ENCODE measurements around the gene CCNI2.
A peak's percentile ranks its signal among the peaks of the same experiment; 100 is the strongest.

GRCh38 chr5:132746954-132747615 lies at the start of gene CCNI2:
- TF ChIP-seq CTCF (IDR thresholded peaks at IDR 0.05) (peak in 1 of 5 experiments; percentile 23), POLR2A (IDR thresholded peaks at IDR 0.05) (no peak)

Measured in tibial nerve (tissue), 3 donors.